ENCODE results near the gene MRPL12. TPM values are rescaled to one million over a fixed set of nuclear protein-coding genes. Genes with fewer than 3 reads are reported as not detected.

Gene MRPL12
- total and polyA plus RNA-seq, 2 of the 13 experiments (the other 11 are each of a cell fraction or from before 2014, with no cell fraction given) = 39.1 to 94.1 TPM

- TF ChIP-seq TFDP1 (CRISPR knock-in tag; IDR thresholded peaks at IDR 0.05; ENCODE audit: borderline replicate concordance) (peak; percentile 42; the same call in 1 of the 2 replicates), CSRNP2 (CRISPR knock-in tag; conservative IDR thresholded peaks at IDR 0.05; ENCODE audit: low read depth) (no peak), ZBTB20 (CRISPR knock-in tag; IDR thresholded peaks at IDR 0.05; ENCODE audit: borderline replicate concordance, low read depth) (0 out of 2 replicates have a peak, but pooled peaks have one; percentile 32), ZNF207 (IDR thresholded peaks at IDR 0.05; ENCODE audit: borderline replicate concordance) (no peak), ZNF335 (CRISPR knock-in tag; IDR thresholded peaks at IDR 0.05) (0 out of 2 replicates have a peak, but pooled peaks have one; percentile 69), ZNF510 (CRISPR knock-in tag; IDR thresholded peaks at IDR 0.05; ENCODE audit: low read depth) (no peak), MEIS1 (CRISPR knock-in tag; IDR thresholded peaks at IDR 0.05; ENCODE audit: borderline replicate concordance) (peak; percentile 89; the same call in 1 of the 2 replicates), DRAP1 (CRISPR knock-in tag; IDR thresholded peaks at IDR 0.05) (0 out of 2 replicates have a peak, but pooled peaks have one; percentile 27), ATF1 (CRISPR knock-in tag; IDR thresholded peaks at IDR 0.05) (no peak), RFX5 (IDR thresholded peaks at IDR 0.05; ENCODE audit: low read depth, low read length) (peak; percentile 53; the same call in 1 of the 2 replicates), ZNF234 (CRISPR knock-in tag; conservative IDR thresholded peaks at IDR 0.05) (no peak), ZNF788 (CRISPR knock-in tag; IDR thresholded peaks at IDR 0.05; ENCODE audit: borderline replicate concordance) (peak; percentile 81; the same call in 1 of the 2 replicates), HNF1B (CRISPR knock-in tag; IDR thresholded peaks at IDR 0.05) (peak; percentile 69; the same call in 1 of the 2 replicates), CBX1 (IDR thresholded peaks at IDR 0.05; ENCODE audit: low read depth) (no peak), ZNF784 (CRISPR knock-in tag; IDR thresholded peaks at IDR 0.05; ENCODE audit: borderline replicate concordance) (no peak), SUZ12 (IDR thresholded peaks at IDR 0.05; ENCODE audit: low read depth, low read length) (peak; percentile 20; the same call in 1 of the 2 replicates), ATF3 (CRISPR knock-in tag; IDR thresholded peaks at IDR 0.05) (0 out of 2 replicates have a peak, but pooled peaks have one; percentile 56), UBTF (CRISPR knock-in tag; IDR thresholded peaks at IDR 0.05) (peak; percentile 57; the same call in 1 of the 2 replicates), TEAD3 (CRISPR knock-in tag; optimal IDR thresholded peaks at IDR 0.05; ENCODE audit: borderline replicate concordance) (peak; percentile 95), TCF7 (IDR thresholded peaks at IDR 0.05; ENCODE audit: low read depth) (no peak)
Measured at GRCh38 chr17:81733507-81734404, 30.6 kb downstream of the MRPL12 start (continued).

Data from HepG2 (cell line).